ENCODE data around the gene PCID2.

The PCID2 gene

GRCh38 chr13:113219256-113219940, 10.9 kb upstream of the PCID2 start:
- DNase-seq (ENCODE audit: low read depth): no peak

DNA sequence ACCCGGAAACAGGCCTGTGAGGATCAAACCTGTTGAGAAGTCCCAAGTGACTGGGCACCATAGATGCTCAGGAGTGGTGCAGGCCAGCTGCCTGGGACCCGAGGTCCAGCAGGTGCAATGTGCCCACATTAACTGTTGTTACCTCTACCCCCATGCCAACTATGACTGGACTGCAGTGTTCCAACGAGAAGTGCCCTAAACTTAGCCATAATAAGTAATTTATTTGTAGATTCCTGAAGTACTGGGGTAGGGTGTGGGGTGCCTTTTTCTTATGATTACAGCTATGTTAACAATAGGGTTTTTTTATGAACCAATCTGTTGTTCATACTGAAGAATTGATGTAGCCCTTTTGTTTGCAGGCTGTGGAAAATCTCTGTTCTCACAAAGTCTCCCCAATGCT, 10.1 kb upstream of the PCID2 start:
- DNase-seq (ENCODE audit: low read depth): no peak

DNA sequence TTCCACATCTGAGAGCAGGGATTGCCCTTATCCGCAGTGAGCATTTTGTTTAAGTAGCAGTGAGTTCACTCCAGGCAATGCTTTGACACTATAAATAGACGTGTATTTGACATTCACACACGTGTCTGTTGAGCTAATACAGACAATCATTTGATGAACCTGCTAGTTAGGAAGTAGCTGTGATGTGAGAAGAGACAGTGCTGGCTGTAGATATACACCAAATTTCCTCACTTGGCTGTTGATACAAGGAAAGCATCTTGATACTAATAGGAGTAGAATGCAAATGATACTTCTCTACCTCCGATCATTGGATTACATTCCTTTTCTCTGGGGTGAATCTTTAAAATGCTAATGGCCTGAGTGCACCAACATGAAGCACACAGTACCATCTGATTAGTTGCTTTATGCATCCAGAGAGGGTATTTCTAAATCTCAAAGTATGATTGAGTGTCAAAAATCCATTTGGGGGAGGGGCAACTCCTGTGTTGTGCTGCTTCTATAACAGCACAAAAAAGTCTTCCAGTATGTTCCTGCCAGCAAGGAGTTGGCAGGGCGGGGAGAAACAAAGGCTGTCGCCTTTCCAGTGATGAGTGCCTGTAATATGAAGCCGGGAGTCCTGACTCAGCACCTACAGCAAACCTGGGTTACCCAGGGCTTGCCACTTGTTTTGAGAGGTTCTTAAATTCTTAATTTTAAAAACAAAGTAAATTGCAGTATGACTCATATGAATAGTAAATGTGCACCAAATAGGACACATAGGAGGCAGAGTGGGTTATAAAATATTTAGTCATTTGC, 8.0 kb upstream of the PCID2 start:
- DNase-seq (ENCODE audit: low read depth): no peak

DNA sequence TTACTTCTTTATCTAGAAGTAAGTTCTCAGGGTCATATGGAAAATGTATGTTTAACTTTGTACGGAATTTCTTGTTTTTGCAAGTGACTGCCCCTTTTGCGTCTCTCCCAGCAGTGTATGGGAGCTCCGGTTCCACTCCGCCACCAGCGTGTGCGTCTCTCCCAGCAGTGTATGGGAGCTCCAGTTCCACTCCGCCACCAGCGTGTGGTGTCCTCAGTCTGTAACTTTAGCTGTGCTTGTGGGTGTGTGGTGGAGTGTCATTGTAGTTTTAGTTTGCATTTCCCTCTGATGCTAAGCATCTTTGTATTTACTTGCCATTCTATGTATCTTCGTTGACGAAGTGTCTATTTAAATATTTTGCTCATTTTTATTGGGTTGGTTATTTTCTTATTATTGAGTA, 3.3 kb upstream of the PCID2 start:
- DNase-seq (ENCODE audit: low read depth): no peak

- DNase-seq (ENCODE audit: low read depth): no peak
Observed at GRCh38 chr13:113210833-113211232, 2.4 kb upstream of the PCID2 start.

DNA sequence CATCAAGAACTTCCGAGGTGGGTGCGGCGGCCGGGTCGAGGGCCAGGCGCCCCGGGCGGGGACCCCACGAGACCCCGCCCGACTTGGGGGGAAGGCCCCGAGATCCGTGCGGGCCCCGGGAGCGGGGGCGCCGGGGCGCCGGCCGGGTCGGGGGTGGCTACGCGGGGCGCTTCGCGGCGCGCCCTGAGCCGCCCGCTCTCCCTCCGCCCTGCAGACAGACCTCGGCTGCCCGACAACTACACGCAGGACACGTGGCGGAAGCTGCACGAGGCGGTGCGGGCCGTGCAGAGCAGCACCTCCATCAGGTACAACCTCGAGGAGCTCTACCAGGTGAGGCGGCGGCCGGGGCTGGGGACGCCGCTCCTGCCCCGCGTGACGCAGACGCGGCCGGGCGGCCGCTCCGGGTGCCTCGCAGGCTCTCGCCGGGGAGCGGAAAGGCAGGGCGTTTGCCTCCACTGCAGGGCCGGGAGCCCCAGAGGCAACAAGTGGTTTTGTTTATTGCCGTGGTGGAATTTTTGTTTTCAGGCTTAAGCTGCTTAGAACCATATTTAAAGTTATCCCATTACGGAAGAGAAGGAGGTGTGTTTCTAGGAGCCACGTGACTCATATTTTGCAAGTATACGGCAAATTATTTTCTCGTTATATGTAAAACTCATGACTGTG, 1.4 kb upstream of the PCID2 start:
- peak; percentile 62 for DNase-seq (ENCODE audit: low read depth)

- DNase-seq (ENCODE audit: low read depth): peak; percentile 62
Observed at GRCh38 chr13:113209336-113209758, 878 bp upstream of the PCID2 start, which contains the start of gene CUL4A. Gene CUL4A, plus strand, starts transcription at chr13:113209613. Its CDS starts 15 bp downstream, at chr13:113209628.

DNA sequence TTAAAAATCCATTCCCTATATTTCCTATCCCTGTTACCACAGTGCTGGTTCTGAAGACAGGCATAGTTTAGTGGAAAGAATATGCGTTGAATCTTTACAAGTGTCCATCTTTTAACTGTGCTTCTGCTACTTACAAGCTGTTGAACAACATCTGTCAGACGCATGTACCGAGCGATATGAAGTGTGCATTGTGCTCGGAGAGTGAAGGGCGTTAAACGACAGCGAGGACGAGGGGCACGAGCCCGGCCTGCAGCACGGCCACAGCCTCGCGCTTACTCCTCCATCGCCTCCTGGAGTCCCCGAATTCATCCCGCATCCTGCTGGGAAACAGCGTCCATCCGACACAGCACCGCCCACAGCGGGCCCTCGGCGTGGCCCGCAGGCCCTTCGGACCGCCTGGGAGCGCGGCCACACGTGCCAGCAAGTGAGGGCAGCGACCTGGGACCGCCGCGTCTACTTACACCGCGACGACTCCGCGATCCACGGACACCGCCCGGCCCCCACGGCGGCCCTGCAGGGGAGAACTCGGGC, 514 bp downstream of the PCID2 start:
- no peak for DNase-seq (ENCODE audit: low read depth)

- DNase-seq (ENCODE audit: low read depth): no peak
Observed at GRCh38 chr13:113207460-113207859, 1.0 kb downstream of the PCID2 start.

DNA sequence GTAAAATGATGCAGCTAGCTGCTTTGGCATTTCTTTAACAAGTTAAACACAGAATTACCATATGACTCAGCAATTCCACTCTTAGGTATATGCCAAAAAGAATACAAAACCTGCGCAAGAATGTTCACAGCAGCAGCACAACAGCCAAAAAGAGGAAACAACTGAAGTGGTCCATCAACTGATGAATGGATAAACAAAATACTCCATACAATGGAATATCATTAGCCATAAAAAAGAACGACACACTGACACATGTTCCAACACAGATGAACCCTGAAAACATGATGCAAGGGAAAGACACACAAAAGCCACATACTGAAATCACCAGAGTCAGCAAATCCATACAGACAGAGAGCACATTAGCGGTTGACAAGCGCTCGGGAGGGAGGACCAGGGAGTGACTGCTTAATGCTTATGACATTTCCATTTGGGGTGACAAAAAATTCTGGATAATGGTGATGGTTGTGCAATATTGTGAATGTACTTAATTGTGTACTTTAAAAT, 3.0 kb downstream of the PCID2 start:
- DNase-seq (ENCODE audit: low read depth): no peak

- DNase-seq (ENCODE audit: low read depth): no peak
Observed at GRCh38 chr13:113204378-113204734, 4.1 kb downstream of the PCID2 start.

GRCh38 chr13:113203507-113204377, 4.7 kb downstream of the PCID2 start:
- DNase-seq (ENCODE audit: low read depth): no peak

DNA sequence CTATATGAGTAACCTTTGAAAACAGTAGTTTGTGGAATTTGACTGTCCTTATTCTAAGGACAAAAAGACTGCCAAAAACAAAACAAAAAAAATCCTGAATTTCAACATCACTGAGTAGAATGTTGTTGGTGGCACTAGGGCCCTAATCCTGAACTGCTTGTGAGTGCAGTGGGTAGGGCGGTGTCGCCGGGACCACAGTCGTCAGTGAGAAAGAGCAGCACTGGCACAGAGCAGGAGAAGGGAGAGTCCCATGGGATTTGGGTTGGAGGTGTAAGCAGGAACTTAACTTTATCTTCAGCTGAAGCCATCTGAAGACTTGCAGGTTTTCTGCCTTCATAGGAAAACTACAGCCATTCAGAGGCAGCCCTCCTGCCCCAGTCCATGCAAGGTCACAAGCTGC, 5.6 kb downstream of the PCID2 start:
- DNase-seq (ENCODE audit: low read depth): no peak

DNA sequence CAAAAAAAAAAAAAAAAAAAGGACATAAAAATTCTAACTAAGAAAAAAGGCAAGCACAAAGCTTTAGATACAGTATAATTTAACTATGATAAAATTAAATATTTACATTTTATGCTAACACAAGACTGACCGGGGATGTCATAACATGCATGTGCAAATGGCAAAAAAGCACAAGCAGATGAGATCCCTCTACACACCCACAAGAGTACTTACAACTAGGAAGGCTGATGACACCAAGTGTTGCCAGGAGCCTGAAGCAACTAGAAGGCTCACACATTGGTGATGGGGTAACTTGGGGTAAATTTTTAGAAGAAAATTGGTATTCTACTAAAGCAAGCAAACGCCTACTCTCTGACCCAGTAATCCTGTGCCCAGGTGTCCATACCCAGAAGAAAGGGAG, 6.7 kb downstream of the PCID2 start:
- DNase-seq (ENCODE audit: low read depth): no peak

GRCh38 chr13:113196970-113197737, 11.3 kb downstream of the PCID2 start:
- DNase-seq (ENCODE audit: low read depth): no peak

GRCh38 chr13:113195360-113195759, 13.1 kb downstream of the PCID2 start:
- no peak for DNase-seq (ENCODE audit: low read depth)

GRCh38 chr13:113192902-113193301, 15.6 kb downstream of the PCID2 start:
- no peak for DNase-seq (ENCODE audit: low read depth)

DNA sequence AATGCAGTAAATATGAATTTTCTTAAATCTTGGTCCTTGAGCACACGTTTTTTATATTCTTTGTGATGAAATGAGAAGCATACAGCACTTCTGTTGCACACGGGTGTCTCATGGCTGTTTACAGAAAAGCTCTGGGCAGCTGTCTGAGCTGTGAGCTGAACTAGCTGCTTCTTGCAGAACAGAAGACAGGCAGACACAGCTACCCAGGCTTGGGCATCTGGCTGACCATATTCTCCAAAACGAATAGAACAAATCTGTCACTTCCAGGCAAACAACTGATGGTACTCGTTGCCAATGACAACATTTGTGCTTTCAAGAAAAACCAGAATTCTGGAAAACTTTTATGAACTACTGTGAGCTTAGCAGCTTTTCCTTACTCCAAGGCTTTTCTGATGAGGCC, 16.2 kb downstream of the PCID2 start:
- no peak for DNase-seq (ENCODE audit: low read depth)

- DNase-seq (ENCODE audit: low read depth): no peak
Observed at GRCh38 chr13:113190181-113190580, 18.3 kb downstream of the PCID2 start.

- no peak for DNase-seq (ENCODE audit: low read depth)
Observed at GRCh38 chr13:113187883-113188665, 20.4 kb downstream of the PCID2 start.

Measured in activated T-helper 9 cell treated with anti-CD3 and anti-CD28 coated beads, Interleukin-2, amount 50 U/mL, for 16 hours (primary cell).